ENCODE measurements around the gene GCN1.

GCN1 gene

DNA sequence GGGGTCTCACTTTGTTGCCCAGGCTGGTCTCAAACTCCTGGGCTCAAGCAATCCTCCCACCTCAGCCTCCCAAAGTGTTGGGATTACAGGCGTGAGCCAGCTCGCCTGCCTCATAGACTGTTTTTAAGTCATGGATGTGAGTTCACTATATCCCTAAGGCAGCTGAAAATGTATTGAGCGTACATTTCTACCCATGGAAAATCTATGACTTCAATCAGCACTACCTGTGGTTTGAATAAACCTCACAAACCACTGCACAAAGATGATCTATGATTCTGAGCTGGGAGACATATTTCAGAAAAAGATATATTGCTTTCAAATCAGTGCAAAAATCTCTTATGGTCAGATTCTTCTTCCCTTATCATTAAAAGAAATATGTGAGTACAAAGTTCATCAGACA, 22.5 kb downstream of the GCN1 start:
- no peak for DNase-seq

DNA sequence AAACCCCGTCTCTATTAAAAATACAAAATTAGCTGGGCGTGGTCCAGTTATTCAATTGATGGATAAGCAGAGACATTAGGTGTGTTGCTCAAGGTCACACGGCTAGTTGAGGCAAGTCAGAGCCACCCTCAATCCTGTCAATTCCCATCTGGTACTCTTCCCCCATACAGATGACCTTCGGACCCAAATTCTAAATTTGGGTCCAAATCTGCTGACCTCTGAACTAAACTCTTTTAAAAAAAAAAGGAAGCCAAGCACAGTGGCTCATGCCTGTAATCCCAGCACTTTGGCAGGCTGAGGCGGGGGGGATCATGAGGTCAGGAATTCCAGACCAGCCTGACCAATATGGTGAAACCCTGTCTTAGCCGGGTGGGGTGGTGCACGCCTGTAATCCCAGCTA, 23.9 kb downstream of the GCN1 start:
- DNase-seq = no peak

DNA sequence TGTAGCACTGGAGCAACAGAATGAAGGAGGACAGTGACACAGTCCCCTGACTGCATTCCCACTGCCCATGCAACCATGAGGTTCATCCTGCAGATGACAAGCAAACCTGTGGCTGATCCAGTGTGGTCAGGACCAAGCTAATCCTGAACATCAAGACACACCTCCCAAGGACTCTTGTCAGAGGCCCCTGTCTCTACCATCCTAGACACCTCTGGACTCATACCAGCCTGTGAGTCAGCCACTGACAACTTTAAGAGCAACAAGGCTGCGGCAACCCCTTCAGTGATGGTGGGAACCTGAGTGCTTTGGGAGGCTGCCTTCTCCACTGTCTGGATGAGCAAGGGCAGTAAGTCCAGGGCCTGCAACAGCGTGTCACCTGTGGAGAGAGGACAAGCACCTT, 24.6 kb downstream of the GCN1 start:
- no peak for DNase-seq

DNA sequence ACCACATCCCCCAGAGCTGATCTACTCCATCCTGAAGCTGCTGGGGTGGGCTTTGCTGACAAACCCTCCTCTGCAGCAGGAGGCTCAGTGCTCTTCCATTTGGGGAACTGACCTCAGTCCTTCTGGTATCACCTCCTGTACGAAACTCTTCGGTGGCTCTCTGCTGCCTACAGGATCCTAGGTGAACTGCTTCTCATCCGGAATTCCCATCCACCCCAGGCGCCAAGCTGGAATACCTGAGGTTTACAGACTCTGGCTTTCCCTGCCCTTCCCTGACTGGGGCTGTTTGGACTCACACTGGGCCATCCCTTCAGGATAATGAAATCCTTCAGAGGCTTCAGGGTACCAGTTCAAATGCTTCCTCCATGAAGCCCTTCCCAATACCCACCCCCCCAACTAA, 26.2 kb downstream of the GCN1 start:
- no peak for DNase-seq

DNA sequence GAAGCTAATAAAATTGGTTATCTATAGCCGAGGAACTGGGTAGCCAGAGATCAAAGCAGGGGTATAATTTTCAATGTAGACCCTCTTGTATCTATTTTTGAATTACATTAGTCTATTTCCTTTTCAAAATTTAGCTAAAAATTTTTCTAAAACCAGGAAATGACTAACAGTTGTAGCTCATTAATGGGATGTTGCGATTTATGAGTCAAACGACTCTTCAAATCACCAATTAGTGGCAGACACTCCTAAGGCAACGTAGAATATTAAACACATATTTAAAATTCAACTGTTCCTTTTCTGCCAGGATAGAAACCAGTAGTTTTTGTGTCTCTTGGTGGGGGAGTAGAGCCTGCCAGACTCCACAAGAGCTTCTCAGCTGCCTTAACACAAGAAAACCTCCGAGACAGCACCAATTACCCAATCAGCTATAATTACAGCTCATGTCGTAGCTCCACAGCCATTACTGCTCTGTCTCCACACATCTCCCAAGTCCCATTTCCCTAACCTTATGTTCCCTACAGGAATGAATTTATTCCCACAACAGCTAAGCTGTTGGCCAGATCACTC, 26.9 kb downstream of the GCN1 start:
- DNase-seq = no peak

DNA sequence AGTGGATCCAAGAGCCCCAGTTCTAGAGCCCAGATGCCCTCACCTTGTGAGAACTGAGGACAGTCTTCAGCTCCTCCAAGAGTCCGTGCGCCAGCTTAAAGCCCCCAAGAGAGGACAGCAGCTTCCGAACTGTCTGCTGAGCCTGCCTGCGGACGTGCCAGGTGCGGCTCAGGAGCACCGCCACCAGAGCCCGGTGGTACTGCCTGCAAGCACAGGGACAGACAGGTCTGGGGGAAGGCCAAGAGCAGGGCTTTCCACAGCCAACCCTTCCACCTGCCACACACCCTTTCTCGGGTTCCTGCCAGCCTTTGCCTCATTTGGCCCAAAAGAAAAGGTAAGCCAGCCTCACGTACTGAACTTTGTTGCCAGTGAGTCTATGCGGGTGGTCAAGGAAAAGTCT, 30.2 kb downstream of the GCN1 start:
- no peak for DNase-seq

DNA sequence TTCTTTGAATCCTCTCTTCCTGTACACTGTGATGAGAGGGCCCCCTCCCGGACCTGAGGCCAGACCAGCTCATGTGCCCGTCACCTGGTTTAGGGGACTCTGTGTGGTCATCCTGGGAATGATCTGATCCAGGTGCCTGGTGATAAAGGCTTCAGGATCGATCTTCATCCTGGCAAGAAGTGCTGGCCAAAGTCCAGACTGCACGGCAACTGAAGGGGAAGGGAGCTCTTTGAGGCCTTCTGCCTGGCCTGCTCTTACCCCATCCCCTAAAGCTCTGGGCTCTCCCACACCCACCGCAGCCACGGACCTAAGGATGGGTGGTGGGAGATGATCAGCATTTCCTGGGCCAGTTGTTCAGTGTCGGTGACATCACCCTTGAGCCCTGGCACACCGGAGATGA, 31.8 kb downstream of the GCN1 start:
- no peak for DNase-seq

DNA sequence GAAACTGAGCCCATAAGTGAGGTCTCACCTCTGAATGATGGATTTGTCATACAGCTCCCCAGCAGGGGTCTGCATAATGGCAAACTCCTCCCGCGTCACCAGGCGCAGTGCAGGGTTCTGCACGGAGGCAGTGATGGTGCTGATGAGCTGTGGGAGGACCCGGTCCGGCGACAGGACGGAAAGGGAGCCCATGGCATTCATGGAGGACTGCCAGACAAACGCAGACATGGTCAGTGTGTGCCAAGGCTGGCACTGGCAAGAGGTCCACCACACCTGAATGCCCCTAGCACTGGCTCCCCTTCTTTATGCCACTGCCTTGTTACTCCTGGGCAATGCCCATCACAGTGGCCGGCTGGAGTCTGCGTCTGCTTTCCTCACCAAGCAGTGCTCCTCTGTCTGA, 32.7 kb downstream of the GCN1 start:
- no peak for DNase-seq

DNA sequence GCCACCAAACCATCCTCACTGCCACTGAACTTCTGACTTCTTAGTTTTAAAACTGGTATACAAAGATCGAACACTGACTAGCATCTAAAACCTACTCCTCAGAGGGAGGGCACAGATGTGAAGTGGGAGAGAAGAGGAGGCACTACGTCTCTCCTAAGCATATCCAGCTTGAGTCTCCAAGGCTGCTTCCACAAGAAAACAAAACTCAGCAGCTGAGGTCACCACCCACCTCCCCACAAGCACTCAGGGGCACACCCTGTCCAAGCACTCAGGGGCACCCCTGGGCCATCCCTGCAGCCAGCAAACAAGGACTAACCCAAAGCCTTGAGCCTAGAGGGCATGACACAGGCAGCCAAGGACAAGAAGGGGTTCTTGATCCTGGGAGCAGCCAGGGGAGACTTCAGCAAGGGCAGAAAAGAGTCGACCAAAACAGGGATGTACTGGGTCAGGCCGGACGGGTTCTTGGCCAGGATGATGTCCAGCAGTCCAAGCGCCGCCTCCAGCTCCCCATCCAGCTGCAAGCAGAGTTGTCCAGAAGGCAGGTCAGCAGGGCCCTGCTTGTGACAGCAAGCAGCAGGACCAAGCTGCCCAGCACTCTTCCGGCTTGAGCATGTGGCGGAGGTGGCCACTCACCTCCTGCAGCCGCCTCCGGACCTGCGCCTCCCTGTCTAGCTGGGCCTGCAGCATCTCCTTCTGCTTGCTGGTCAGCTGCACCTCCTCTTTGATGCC, 34.8 kb downstream of the GCN1 start:
- DNase-seq = no peak

DNA sequence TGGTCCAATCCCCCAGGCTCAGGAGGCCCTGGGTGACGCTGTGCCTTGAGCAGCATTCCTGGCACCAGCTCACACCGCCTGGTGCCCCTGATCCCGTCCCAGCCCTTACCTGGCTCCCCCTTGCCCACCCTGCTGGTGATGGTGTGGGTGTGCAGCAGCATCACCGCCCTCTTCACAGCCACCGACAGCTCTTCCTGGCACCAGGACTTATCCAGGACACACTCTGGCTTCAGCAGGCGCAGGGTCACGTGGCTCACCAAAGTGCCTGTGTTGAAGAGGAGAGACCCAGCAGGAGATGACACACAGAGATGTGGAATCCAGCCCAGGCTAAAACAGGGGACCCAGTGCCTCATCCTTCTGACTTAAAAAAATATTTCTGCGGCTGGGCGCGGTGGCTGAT, 36.2 kb downstream of the GCN1 start:
- no peak for DNase-seq

DNA sequence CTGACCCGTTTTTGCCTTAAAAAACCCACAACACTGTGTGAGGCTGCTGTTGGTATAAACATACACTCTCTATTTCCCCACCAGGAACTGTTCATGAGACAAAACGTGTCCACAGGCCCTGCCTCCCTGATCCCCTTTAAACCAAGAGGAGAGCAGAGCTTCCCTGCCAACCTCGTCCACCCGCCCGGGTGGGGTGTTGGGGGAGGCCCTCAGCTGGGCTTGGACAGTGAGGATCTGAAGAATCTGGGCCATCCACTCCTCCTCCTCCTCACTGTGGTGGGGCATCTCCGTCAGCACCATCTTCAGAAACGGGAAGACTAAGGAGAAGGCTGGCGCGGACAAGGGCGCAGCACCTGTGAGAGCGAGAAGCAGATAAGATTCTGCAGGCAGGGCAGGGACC, 36.8 kb downstream of the GCN1 start:
- DNase-seq = no peak

DNA sequence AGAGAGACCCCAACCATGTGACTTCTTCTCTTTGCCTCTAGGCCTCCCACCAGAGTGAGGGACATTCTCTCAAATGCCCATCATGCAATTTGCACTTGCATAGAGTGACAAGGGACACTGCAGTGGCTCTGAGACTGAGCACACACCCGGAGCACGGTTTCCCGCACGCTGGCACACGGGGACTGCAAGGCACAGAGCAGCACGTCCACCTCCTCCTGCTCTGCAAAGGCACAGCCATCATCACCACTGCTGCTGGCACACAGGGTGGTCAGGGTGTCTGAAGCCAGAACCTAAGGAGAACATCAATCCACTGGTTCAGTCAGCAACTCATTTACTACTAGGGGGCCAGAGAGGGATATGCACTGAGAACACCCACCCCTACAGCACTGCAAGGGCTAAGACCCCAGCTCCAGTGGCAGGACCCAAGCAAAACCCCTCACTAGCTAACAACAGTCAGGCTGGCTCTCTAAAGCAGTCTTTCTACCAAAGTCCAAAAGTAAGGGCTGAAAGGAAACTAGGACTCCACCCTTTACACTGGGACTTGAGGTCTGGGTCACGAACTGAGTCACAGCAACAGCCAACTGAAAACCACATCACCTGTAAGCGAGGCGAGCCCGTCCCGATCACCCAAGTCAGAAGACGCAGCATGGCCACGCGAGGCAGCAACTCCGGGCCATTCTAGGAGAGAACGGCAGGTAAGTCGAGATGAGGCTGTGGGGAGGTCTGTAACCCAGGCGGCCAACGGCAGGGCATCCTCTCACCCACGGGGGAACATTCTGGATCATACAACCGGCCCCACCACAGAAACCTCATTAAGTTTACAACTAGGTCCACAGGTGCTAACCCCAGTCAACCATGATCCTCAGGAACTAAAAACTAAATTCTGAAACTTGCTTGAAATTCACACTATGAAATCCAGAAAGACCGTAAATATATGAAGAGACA, 37.9 kb downstream of the GCN1 start:
- no peak for DNase-seq

DNA sequence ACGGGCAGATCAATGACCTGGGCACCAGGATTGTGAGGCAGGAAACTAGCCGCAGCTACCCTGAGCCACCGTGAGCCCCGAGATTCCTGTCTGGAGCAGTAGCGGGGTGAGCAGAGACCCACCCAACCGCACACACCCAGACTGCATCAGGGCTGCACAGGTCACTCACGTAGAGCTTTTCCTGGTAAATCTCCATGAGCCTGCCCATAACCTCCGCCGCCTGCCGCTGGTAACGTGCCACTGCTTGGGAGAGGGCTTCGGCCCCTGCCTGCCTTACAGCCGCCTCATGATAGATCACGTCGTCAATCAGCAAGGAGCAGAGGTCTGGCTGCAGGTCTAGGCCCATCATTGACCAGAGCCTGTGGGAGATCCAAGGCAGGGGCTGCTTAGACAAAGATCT, 39.4 kb downstream of the GCN1 start:
- DNase-seq = no peak

DNA sequence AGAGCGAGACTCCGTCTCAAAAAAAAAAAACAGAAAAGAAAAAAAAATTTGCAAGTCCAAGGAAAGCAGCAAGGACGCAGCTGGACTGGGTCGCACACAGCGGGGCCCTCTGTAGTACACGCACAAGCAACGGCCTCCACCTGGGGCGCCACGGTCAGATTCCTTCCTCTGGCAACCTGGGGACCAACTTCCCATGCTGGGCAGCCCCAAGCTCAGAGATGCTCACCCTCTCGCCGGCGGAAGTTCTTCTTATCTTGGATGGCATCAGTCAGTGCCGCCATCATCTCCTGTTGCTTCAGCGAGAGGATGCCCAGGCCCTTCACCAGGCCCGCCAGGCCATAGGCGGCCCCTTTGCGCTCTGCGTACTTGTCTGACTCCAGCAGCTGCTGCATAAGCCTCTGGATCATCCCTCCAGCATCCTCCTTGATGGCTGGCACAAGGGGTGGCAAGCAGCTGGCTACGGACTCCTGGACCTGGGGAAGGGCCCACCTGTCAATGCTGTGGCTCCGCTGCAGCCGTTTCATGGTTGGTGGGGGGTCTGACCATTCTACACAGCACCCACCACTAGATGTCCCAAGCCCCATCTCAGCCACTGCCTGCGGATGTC, 43.5 kb downstream of the GCN1 start:
- DNase-seq = no peak

DNA sequence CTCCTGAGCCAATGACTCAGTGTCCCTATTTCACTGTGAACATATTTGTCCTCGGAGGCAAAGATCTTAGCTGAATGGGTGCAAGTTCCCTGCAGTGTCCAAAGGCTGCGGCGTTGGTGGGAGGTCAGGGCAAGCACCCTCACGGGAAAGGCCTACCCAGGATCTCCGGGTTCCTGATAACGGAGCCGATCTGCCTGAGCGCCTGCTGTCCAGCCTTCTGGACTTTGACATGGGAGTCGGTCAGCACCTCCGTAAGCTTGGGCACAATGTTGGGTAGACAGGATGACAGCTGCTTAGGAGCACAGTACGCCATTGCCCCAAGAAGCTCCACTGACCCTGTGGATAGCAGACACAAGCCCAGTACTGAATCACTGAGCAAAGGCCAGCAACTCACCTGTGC, 46.5 kb downstream of the GCN1 start:
- no peak for DNase-seq

DNA sequence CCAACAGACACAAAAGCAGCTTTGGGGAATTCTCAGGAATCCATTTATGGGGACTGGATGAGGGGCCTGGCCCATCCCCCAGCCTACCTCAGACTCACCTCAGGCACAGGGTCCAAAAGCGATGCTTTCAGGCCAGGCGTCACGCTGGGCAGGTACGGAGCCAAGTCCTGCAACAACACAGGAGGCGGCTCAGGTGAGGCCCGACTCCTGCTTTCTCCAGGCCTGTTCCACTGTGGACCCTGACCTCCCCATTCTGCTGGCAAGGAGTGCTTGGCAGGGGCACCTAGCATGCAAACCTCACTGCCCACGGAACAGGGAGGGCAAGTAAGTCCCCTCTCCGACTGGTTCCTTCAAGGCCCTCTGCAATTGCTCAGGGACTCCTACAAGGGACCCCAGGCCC, 49.4 kb downstream of the GCN1 start:
- DNase-seq = no peak

DNA sequence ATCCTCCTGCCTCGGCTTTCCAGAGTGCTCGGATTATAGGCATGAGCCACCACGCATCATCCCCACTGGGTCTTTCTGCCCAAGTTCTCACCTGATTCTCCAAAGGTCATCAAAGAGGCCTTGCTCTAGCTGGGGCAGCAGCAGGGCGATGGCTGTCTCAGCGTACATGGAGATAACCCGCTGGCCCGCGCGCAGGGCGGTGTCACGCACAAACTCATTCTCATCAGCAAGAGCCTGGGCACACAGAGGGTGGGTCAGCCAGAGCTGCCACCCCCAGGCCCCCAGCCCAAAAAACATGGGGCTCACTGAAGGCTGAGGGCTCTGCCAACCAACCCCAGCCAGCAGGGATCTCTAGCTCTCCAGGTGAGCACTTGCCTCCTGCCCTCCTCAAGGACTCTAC, 50.3 kb downstream of the GCN1 start:
- DNase-seq = no peak

DNA sequence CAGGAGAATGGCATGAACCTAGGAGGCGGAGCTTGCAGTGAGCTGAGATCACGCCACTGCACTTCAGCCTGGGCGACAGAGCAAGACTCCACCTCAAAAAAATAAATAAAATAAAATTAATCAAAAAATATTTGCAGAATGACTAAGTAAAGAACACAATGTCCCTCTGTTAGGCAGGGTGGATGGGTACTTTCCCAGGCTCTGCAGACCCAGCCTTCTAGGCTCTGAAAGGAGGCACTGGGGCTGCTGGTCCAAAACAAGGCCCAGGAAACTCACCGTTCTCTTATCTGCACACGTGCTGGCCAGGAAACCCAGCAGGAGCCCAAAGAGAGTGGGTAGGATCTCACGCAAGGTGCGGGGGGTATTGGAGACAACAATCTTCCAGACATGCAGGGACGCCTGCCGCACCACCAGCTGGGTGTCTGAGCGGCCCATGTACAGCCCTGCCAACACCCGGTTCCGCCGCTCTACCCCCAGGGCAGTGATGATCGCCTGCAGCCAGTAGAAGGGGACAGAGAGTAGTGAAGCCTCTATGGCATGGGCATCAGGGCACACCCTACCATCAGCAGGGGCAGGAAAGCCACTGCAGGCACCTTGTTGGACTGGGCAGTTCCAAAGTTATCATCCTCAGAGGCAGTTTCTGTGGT, 52.2 kb downstream of the GCN1 start:
- DNase-seq = no peak

DNA sequence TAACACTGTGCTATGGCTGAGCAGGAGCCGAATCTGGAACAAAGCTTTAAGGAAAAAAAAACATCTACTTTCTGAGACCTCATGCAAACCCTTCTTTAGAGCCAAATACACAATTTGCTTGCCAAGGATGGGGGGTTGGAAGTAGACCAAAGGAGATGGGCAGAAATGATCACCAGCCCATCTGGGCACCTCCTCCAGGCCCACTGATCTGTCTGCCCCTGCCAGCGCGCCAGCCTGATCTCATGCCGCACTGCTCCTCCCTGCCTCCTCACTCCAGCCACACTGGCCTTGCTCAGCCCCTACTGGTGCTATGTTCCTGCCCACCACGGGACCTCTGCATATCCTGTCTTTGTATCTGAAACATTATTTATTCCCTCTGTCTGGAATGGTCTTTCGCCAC, 53.2 kb downstream of the GCN1 start:
- DNase-seq = no peak

DNA sequence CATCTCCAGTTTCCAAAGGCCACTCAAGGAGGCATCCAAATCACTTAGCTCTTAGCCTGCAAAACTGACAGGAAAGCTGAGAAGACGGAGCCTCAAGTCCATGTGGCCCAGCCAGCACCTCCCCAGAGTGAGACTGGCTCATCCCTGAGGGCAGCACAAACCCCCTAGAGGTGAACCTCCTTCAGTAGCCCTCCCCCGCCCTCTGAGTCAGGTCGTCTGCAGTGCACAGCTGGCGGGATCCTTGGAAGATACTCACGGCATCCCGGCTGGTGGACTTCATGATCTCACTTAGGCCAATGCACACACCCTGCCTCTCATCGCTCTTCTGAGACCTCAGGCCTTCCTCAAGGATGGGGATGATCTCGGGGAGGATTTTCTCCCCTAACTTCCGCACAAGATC, 53.9 kb downstream of the GCN1 start:
- no peak for DNase-seq

DNA sequence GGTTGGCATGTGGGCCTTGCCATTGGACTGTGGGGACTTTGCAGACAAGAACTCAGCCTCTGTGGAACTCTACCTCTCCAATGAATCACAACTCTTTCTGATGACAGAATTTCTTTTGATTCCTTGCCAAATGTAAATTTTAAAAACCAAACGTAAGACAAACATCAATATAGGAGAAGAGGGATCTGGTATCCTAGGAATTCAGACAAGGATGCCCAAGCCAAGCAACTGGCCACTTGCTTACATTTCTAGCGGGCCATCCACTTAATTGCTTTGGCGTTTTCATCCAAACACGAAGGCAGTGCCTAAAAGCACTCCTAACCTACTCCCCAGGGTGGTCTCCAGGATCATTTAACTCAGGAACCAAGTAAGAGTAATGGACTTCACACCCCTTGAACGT, 54.6 kb downstream of the GCN1 start:
- DNase-seq = no peak

DNA sequence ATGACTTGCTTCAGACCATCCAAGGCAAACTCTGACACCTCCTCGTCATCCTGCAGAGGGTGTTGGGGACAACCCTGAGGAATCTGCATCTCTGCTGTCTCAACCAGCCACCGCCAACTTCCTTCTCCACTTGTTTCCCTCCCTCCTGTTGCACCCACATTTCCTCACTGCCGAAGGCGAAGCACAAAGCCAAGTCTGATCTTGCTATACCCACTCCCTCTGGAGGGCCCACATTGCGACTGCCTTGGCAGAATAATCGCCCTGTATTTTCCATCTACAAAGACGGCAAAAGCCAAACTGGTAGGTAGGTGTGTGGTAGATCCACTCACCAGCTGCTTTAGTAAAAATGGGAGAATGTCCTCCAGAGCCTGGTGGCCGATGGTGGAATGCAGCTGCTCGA, 56.1 kb downstream of the GCN1 start:
- no peak for DNase-seq

DNA sequence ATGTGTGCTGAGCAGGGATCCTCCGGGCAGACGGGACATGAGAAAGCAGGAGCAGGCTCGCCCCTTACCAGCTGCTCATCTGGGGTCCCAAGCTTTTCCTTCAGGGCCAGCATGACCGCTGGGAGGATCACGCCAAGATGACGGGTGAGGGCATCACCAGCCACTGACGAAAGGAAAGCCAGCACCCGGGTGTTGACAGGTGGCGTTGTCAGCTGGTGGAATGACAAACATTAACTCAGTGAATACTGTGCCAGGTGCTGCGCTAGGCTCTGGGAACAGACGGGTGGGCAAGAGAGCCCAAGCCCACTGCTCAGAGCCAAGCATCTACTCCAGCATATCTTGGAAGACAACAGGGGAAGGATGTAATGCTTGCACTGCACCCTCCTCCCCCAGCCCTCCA, 56.7 kb downstream of the GCN1 start:
- no peak for DNase-seq
